Osteoblast (primary cell): ENCODE data around the gene GRIA4. TPM values are rescaled to one million over a fixed set of nuclear protein-coding genes. Genes with fewer than 3 reads are reported as not detected.

Source experiments
- DNase-seq: peaks from one replicate; pipeline ENCODE4 v3.0.0; 2011; ENCODE audit warnings: low spot score, mixed read lengths; ENCODE audit not compliant: insufficient read length; ENCODE audit errors: missing footprints
- H2AFZ ChIP-seq: 2 replicates; pipeline ENCODE4 v1.6.0; 2011; ENCODE audit warnings: mild to moderate bottlenecking, low read length
- H3K27ac ChIP-seq: 2 replicates; pipeline ENCODE4 v1.5.1; 2011; ENCODE audit warnings: mild to moderate bottlenecking, low read depth, low read length, moderate library complexity
- H3K27me3 ChIP-seq: 2 replicates; pipeline ENCODE4 v1.6.0; 2012; ENCODE audit warnings: mild to moderate bottlenecking, control low read depth, inconsistent platforms, low read length, moderate library complexity; ENCODE audit not compliant: insufficient read depth
- H3K36me3 ChIP-seq: 2 replicates; pipeline ENCODE4 v1.5.1; 2011; ENCODE audit warnings: mild to moderate bottlenecking, low read length, control low read depth, moderate library complexity; ENCODE audit not compliant: insufficient read depth
- H3K4me1 ChIP-seq: 2 replicates; pipeline ENCODE4 v1.5.1; 2011; ENCODE audit warnings: mild to moderate bottlenecking, low read length, control low read depth, moderate library complexity; ENCODE audit not compliant: insufficient read depth
- H3K4me2 ChIP-seq: 2 replicates; pipeline ENCODE4 v1.6.0; 2011; ENCODE audit warnings: mild to moderate bottlenecking, low read length; ENCODE audit not compliant: insufficient read depth
- H3K4me3 ChIP-seq: fragments of 200-600 bp; sonication (generic); 3 replicates; pipeline ENCODE4 v1.5.1; 2012; ENCODE audit warnings: mild to moderate bottlenecking, low read length, inconsistent platforms; ENCODE audit not compliant: insufficient read depth
- H3K79me2 ChIP-seq: 2 replicates; pipeline ENCODE4 v1.6.0; 2012; ENCODE audit warnings: mild to moderate bottlenecking, low read length, control low read depth, inconsistent platforms; ENCODE audit not compliant: insufficient read depth
- H3K9me3 ChIP-seq: 2 replicates; pipeline ENCODE4 v1.5.1; 2011; ENCODE audit warnings: low read depth, low read length, control low read depth
- H4K20me1 ChIP-seq: 2 replicates; pipeline ENCODE4 v1.6.0; 2012; ENCODE audit warnings: mild to moderate bottlenecking, low read length, control low read depth; ENCODE audit not compliant: insufficient read depth
- CTCF ChIP-seq: IDR thresholded peaks from 2 replicates; pipeline ENCODE4 v1.5.1; 2011; ENCODE audit warnings: mild to moderate bottlenecking, low read depth, low read length, moderate library complexity; ENCODE audit errors: extremely low read depth
- total RNA-seq: library from RNA; depleted of rRNA; stranded (reverse); fragments of >200 nt; gene quantifications from 2 replicates; pipeline ENCODE4 v1.2.3, GENCODE V29; 2012

Gene GRIA4
- total RNA-seq, 1 donor = not detected

- no peak for TF ChIP-seq CTCF
- no peak for DNase-seq
- Histone ChIP-seq H3K9me3 (no peaks in the 10 kb centered on the region), H3K36me3 (peaks cover 6% of the 10 kb centered on the region), H2AFZ (no peak overlapping the region), H3K27me3 (no peaks in the 10 kb centered on the region), H3K4me2 (no peak overlapping the region), H3K4me1 (peaks cover 23% of the 10 kb centered on the region), H4K20me1 (no peaks in the 10 kb centered on the region), H3K79me2 (peaks cover 69% of the 10 kb centered on the region), H3K4me3 (no peak overlapping the region), H3K27ac (no peak overlapping the region)
Measured at GRCh38 chr11:106015066-106015465, 405.2 kb downstream of the GRIA4 start.

- Histone ChIP-seq H3K4me1 (peaks cover 17% of the 10 kb centered on the region), H3K4me3 (no peak overlapping the region), H3K9me3 (no peaks in the 10 kb centered on the region), H3K36me3 (no peaks in the 10 kb centered on the region), H3K27ac (no peak overlapping the region), H2AFZ (no peak overlapping the region), H3K79me2 (peaks cover 78% of the 10 kb centered on the region), H3K27me3 (no peaks in the 10 kb centered on the region), H3K4me2 (no peak overlapping the region), H4K20me1 (no peaks in the 10 kb centered on the region)
- TF ChIP-seq CTCF = no peak
- DNase-seq = no peak
Measured at GRCh38 chr11:106017093-106017492, 407.2 kb downstream of the GRIA4 start.

GRCh38 chr11:106021181-106021966 is 411.5 kb downstream of the GRIA4 start:
- Histone ChIP-seq H3K27me3 (no peaks in the 10 kb centered on the region), H3K9me3 (no peaks in the 10 kb centered on the region), H3K4me2 (peak overlapping the region; percentile 92), H4K20me1 (no peaks in the 10 kb centered on the region), H3K4me3 (peak overlapping the region; percentile 96), H3K36me3 (no peaks in the 10 kb centered on the region), H3K4me1 (peaks cover 5% of the 10 kb centered on the region), H2AFZ (peak overlapping the region; percentile 96), H3K79me2 (peaks cover 51% of the 10 kb centered on the region), H3K27ac (peak overlapping the region; percentile 81)
- peak; percentile 62 for DNase-seq
- TF ChIP-seq CTCF = no peak

- H4K20me1 ChIP-seq = no peaks in the 10 kb centered on the region
- no peak for TF ChIP-seq CTCF
- H3K79me2 ChIP-seq = peaks cover 43% of the 10 kb centered on the region
- H3K4me3 ChIP-seq = peak within 1 kb of the TSS; percentile 96
- H3K36me3 ChIP-seq = no peaks in the 10 kb centered on the region
- peak within 1 kb of the TSS; percentile 96 for H2AFZ ChIP-seq
- H3K27ac ChIP-seq = peak within 1 kb of the TSS; percentile 81
- peak within 1 kb of the TSS; percentile 92 for H3K4me2 ChIP-seq
- no peaks in the 10 kb centered on the region for H3K9me3 ChIP-seq
- H3K27me3 ChIP-seq = no peaks in the 10 kb centered on the region
- peak; percentile 97 for DNase-seq
- peaks cover 5% of the 10 kb centered on the region for H3K4me1 ChIP-seq
Measured at GRCh38 chr11:106021967-106022794, 412.3 kb downstream of the GRIA4 start, which contains the start of gene MSANTD4. Gene MSANTD4 (minus strand): TSS chr11:106022240. CDS start chr11:106010917, 11,323 bp downstream.
